GM23338 (cell line): ENCODE results near the gene IFT74. TPM values are rescaled to one million over a fixed set of nuclear protein-coding genes. Genes with fewer than 3 reads are reported as not detected.

Source experiments
- ATAC-seq: fragments of 200-7000 bp; cut with Tn5 transposase; 3 replicates; pipeline ENCODE4 v1.9.1; 2020
- DNase-seq: peaks from one replicate; pipeline ENCODE4 v3.0.0-alpha.2; 2015; ENCODE audit warnings: low spot score
- H2AFZ ChIP-seq: fragments of 200-600 bp; sonication (generic); 2 replicates; pipeline ENCODE4 v1.8.0; 2016; ENCODE audit warnings: antibody characterized with exemption, mild to moderate bottlenecking, moderate library complexity
- H3F3A ChIP-seq: fragments of 200-600 bp; sonication (generic); replicated peaks from 2 replicates; pipeline ENCODE4 v1.8.0; 2017; ENCODE audit warnings: antibody characterized with exemption, mixed run types, low read depth
- H3K27ac ChIP-seq: fragments of 200-600 bp; sonication (generic); 2 replicates; pipeline ENCODE4 v1.6.1; 2016; ENCODE audit warnings: low read depth
- H3K27me3 ChIP-seq: fragments of 200-600 bp; sonication (generic); 2 replicates; pipeline ENCODE4 v1.8.0; 2016; ENCODE audit warnings: mild to moderate bottlenecking, mixed run types, moderate library complexity; ENCODE audit not compliant: insufficient read depth
- H3K36me3 ChIP-seq: fragments of 200-600 bp; sonication (generic); 2 replicates; pipeline ENCODE4 v1.8.0; 2016; ENCODE audit warnings: mild to moderate bottlenecking; ENCODE audit not compliant: insufficient read depth
- H3K4me1 ChIP-seq: fragments of 200-600 bp; sonication (generic); 2 replicates; pipeline ENCODE4 v1.8.0; 2016; ENCODE audit warnings: mild to moderate bottlenecking, moderate library complexity; ENCODE audit not compliant: insufficient read depth
- H3K4me2 ChIP-seq: fragments of 200-600 bp; sonication (generic); 2 replicates; pipeline ENCODE4 v1.7.1; 2017; ENCODE audit warnings: mixed run types
- H3K4me3 ChIP-seq: fragments of 200-600 bp; sonication (generic); 2 replicates; pipeline ENCODE4 v1.6.1; 2016; ENCODE audit warnings: mixed run types
- H3K79me2 ChIP-seq: fragments of 200-600 bp; sonication (generic); replicated peaks from 2 replicates; pipeline ENCODE4 v1.8.0; 2017; ENCODE audit warnings: mild to moderate bottlenecking; ENCODE audit not compliant: insufficient read depth
- H3K9me2 ChIP-seq: fragments of 200-600 bp; sonication (generic); 2 replicates; pipeline ENCODE4 v1.8.0; 2017; ENCODE audit not compliant: insufficient read depth
- H4K20me1 ChIP-seq: fragments of 200-600 bp; sonication (generic); replicated peaks from 2 replicates; pipeline ENCODE4 v1.8.0; 2017; ENCODE audit warnings: mild to moderate bottlenecking; ENCODE audit not compliant: insufficient read depth
- H3K27ac Mint-ChIP-seq: 2 replicates; pipeline ENCODE4 v1.8.0; 2020; ENCODE audit warnings: inconsistent platforms, mild to moderate bottlenecking, moderate library complexity, mixed read lengths
- H3K27me3 Mint-ChIP-seq: 3 replicates; pipeline ENCODE4 v1.8.0; 2022; ENCODE audit warnings: low read depth, mild to moderate bottlenecking, moderate library complexity, mixed read lengths, inconsistent platforms; ENCODE audit not compliant: insufficient read depth, poor library complexity
- H3K36me3 Mint-ChIP-seq: 3 replicates; pipeline ENCODE4 v1.8.0; 2021; ENCODE audit warnings: low read depth, mild to moderate bottlenecking, inconsistent platforms, moderate library complexity, mixed read lengths
- H3K4me1 Mint-ChIP-seq: 3 replicates; pipeline ENCODE4 v1.8.0; 2020; ENCODE audit warnings: mild to moderate bottlenecking, inconsistent platforms, mixed read lengths
- H3K4me3 Mint-ChIP-seq: 3 replicates; pipeline ENCODE4 v1.8.0; 2021; ENCODE audit warnings: moderate library complexity, mild to moderate bottlenecking, inconsistent platforms, mixed read lengths
- H3K9me3 Mint-ChIP-seq: 3 replicates; pipeline ENCODE4 v1.8.0; 2020; ENCODE audit warnings: moderate library complexity, mild to moderate bottlenecking, inconsistent platforms, mixed read lengths
- CREB1 ChIP-seq: fragments of 250-450 bp; sonication (Bioruptor Pico); IDR thresholded peaks from 2 replicates; pipeline ENCODE4 v1.5.0; 2020; ENCODE audit warnings: low read depth, mild to moderate bottlenecking, moderate library complexity
- ETS1 ChIP-seq: IDR thresholded peaks from 2 replicates; pipeline ENCODE4 v1.6.1; 2016; ENCODE audit warnings: antibody characterized with exemption
- EZH2 ChIP-seq: fragments of 200-600 bp; sonication (generic); IDR thresholded peaks from one replicate; pipeline ENCODE4 v1.8.0; 2017; ENCODE audit warnings: antibody characterized with exemption, mild to moderate bottlenecking, low read depth; ENCODE audit not compliant: unreplicated experiment
- EZH2phosphoT487 ChIP-seq: fragments of 200-600 bp; sonication (generic); IDR thresholded peaks from one replicate; pipeline ENCODE4 v1.8.1; 2018; ENCODE audit warnings: antibody characterized with exemption; ENCODE audit not compliant: unreplicated experiment
- JUNB ChIP-seq: IDR thresholded peaks from one replicate; pipeline ENCODE4 v1.6.1; 2016; ENCODE audit warnings: antibody characterized with exemption; ENCODE audit not compliant: unreplicated experiment
- NANOG ChIP-seq: IDR thresholded peaks from 2 replicates; pipeline ENCODE4 v1.6.1; 2016; ENCODE audit warnings: antibody characterized with exemption, borderline replicate concordance
- POLR2AphosphoS5 ChIP-seq: IDR thresholded peaks from 2 replicates; pipeline ENCODE4 v1.6.1; 2016; ENCODE audit warnings: antibody characterized with exemption, low read depth
- ZNF331 ChIP-seq: fragments of 250-450 bp; sonication (Bioruptor Pico); IDR thresholded peaks from 2 replicates; pipeline ENCODE4 v1.5.0; 2020; ENCODE audit warnings: low read depth, mild to moderate bottlenecking, moderate library complexity
- polyA plus RNA-seq: library from polyadenylated mRNA; unstranded; fragments of >200 nt; fragmentation: Nextera tagmentation; extraction: Ambion mirVana; gene quantifications from 2 replicates; pipeline ENCODE4 v1.2.1, GENCODE V29; 2016
- total RNA-seq: library from RNA; depleted of rRNA; stranded (reverse); fragments of >200 nt; shearing (Covaris generic); gene quantifications from 2 replicates; pipeline ENCODE4 v1.2.3, GENCODE V29; 2014
- TF ChIP-seq, protein P1 (sequence below): fragments of 250-450 bp; sonication (Bioruptor Pico); IDR thresholded peaks from 2 replicates; pipeline ENCODE4 v1.5.0; 2020; ENCODE audit warnings: mild to moderate bottlenecking, moderate library complexity
- TF ChIP-seq, protein P2 (sequence below), 2 experiments: fragments of 200-600 bp in 1 of 2; sonication (generic) in 1 of 2; conservative IDR thresholded peaks; 2 replicates each; pipeline versions ENCODE4 v1.5.1 to v1.6.1; 2016 to 2017; ENCODE audit warnings: antibody characterized with exemption in 2 of 2, low read depth in 2 of 2, mild to moderate bottlenecking in 2 of 2, moderate library complexity in 1 of 2

Gene IFT74
- total and polyA plus RNA-seq, 2 experiments from 2014 or later = 14.6 to 30.0 TPM

DNA sequence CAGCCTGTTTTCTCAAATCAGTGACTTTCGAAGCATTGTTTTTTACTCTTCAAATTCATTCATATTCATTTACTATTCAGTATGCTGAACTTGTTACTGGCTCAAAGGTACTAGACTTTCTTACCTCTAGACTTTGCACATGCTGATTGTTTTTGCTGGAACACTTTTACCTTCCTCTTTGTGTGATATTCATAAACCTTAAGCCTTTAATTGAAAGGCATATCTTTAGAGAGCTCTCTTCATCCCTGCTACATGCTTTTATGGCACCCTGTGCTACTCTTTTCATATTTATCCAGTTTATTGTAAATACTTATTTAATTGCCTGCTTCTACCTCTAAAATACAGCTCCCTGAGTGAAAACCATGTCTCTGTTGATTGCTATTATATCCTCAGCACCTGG, 97.9 kb downstream of the IFT74 start:
- Histone ChIP-seq H3K36me3 (no peaks in the 10 kb centered on the region), H3K9me2 (no peaks in the 10 kb centered on the region), H3K4me2 (no peak overlapping the region), H3F3A (no peaks in the 10 kb centered on the region), H2AFZ (no peak overlapping the region), H3K27ac (no peak overlapping the region), H3K79me2 (no peaks in the 10 kb centered on the region), H3K4me1 (no peaks in the 10 kb centered on the region), H3K27me3 (no peaks in the 10 kb centered on the region), H4K20me1 (no peaks in the 10 kb centered on the region), H3K4me3 (no peak overlapping the region)
- Mint-ChIP-seq H3K4me3 (no peak overlapping the region), H3K27me3 (no peaks in the 10 kb centered on the region), H3K27ac (no peak overlapping the region), H3K36me3 (no peaks in the 10 kb centered on the region), H3K9me3 (no peaks in the 10 kb centered on the region), H3K4me1 (no peaks in the 10 kb centered on the region)
- DNase-seq (no peak), ATAC-seq (no peak)
- no peak for TF ChIP-seq CREB1 (CRISPR knock-in tag)
- TF ChIP-seq EZH2phosphoT487 = no peak
- TF ChIP-seq EZH2 = no peak
- TF ChIP-seq NANOG = no peak
- TF ChIP-seq JUNB = no peak

DNA sequence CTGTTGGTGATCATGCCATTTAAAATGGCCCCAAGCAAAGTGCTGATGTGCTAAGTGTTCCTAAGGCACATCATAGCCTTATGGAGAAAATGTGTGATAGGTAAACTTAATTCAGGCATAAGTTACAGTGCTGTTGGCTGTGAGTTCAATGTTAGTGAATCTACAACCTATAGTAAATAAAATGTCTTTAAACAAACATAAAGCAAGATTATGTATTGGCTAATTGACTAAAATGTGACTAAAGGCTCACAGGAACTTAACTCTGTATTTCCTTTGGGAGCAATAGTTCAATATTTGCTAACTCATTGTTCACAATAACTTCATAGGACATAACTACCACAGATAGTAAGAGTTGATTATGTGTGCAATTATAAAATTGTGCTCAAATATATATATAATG, 98.6 kb downstream of the IFT74 start:
- ATAC-seq = no peak
- no peak overlapping the region for H2AFZ ChIP-seq
- TF ChIP-seq NANOG (no peak), ZNF331 (no peak), EZH2 (no peak), EZH2phosphoT487 (no peak), CREB1 (CRISPR knock-in tag) (no peak), JUNB (no peak), POLR2AphosphoS5 (no peak), ETS1 (no peak)
- TF ChIP-seq, protein P1, sequence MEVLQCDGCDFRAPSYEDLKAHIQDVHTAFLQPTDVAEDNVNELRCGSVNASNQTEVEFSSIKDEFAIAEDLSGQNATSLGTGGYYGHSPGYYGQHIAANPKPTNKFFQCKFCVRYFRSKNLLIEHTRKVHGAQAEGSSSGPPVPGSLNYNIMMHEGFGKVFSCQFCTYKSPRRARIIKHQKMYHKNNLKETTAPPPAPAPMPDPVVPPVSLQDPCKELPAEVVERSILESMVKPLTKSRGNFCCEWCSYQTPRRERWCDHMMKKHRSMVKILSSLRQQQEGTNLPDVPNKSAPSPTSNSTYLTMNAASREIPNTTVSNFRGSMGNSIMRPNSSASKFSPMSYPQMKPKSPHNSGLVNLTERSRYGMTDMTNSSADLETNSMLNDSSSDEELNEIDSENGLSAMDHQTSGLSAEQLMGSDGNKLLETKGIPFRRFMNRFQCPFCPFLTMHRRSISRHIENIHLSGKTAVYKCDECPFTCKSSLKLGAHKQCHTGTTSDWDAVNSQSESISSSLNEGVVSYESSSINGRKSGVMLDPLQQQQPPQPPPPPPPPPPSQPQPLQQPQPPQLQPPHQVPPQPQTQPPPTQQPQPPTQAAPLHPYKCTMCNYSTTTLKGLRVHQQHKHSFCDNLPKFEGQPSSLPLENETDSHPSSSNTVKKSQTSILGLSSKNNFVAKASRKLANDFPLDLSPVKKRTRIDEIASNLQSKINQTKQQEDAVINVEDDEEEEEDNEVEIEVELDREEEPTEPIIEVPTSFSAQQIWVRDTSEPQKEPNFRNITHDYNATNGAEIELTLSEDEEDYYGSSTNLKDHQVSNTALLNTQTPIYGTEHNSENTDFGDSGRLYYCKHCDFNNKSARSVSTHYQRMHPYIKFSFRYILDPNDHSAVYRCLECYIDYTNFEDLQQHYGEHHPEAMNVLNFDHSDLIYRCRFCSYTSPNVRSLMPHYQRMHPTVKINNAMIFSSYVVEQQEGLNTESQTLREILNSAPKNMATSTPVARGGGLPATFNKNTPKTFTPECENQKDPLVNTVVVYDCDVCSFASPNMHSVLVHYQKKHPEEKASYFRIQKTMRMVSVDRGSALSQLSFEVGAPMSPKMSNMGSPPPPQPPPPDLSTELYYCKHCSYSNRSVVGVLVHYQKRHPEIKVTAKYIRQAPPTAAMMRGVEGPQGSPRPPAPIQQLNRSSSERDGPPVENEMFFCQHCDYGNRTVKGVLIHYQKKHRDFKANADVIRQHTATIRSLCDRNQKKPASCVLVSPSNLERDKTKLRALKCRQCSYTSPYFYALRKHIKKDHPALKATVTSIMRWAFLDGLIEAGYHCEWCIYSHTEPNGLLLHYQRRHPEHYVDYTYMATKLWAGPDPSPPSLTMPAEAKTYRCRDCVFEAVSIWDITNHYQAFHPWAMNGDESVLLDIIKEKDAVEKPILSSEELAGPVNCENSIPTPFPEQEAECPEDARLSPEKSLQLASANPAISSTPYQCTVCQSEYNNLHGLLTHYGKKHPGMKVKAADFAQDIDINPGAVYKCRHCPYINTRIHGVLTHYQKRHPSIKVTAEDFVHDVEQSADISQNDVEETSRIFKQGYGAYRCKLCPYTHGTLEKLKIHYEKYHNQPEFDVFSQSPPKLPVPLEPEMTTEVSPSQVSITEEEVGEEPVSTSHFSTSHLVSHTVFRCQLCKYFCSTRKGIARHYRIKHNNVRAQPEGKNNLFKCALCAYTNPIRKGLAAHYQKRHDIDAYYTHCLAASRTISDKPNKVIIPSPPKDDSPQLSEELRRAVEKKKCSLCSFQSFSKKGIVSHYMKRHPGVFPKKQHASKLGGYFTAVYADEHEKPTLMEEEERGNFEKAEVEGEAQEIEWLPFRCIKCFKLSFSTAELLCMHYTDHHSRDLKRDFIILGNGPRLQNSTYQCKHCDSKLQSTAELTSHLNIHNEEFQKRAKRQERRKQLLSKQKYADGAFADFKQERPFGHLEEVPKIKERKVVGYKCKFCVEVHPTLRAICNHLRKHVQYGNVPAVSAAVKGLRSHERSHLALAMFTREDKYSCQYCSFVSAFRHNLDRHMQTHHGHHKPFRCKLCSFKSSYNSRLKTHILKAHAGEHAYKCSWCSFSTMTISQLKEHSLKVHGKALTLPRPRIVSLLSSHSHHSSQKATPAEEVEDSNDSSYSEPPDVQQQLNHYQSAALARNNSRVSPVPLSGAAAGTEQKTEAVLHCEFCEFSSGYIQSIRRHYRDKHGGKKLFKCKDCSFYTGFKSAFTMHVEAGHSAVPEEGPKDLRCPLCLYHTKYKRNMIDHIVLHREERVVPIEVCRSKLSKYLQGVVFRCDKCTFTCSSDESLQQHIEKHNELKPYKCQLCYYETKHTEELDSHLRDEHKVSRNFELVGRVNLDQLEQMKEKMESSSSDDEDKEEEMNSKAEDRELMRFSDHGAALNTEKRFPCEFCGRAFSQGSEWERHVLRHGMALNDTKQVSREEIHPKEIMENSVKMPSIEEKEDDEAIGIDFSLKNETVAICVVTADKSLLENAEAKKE = no peak
- TF ChIP-seq, protein P2, sequence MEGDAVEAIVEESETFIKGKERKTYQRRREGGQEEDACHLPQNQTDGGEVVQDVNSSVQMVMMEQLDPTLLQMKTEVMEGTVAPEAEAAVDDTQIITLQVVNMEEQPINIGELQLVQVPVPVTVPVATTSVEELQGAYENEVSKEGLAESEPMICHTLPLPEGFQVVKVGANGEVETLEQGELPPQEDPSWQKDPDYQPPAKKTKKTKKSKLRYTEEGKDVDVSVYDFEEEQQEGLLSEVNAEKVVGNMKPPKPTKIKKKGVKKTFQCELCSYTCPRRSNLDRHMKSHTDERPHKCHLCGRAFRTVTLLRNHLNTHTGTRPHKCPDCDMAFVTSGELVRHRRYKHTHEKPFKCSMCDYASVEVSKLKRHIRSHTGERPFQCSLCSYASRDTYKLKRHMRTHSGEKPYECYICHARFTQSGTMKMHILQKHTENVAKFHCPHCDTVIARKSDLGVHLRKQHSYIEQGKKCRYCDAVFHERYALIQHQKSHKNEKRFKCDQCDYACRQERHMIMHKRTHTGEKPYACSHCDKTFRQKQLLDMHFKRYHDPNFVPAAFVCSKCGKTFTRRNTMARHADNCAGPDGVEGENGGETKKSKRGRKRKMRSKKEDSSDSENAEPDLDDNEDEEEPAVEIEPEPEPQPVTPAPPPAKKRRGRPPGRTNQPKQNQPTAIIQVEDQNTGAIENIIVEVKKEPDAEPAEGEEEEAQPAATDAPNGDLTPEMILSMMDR (conservative IDR thresholded peaks at IDR 0.05; ENCODE audit: low read depth in 2 of 2) = no peak

More for the DNA sequence above, 98.6 kb downstream of the IFT74 start:
- Mint-ChIP-seq H3K4me1 (no peaks in the 10 kb centered on the region), H3K36me3 (no peaks in the 10 kb centered on the region), H3K9me3 (no peaks in the 10 kb centered on the region), H3K27me3 (no peaks in the 10 kb centered on the region), H3K27ac (no peak overlapping the region), H3K4me3 (no peak overlapping the region)
- Histone ChIP-seq H3K9me2 (no peaks in the 10 kb centered on the region), H3K4me2 (no peak overlapping the region), H3K79me2 (no peaks in the 10 kb centered on the region), H3K4me3 (no peak overlapping the region), H3K36me3 (no peaks in the 10 kb centered on the region), H4K20me1 (no peaks in the 10 kb centered on the region), H3K27ac (no peak overlapping the region), H3F3A (no peaks in the 10 kb centered on the region), H3K27me3 (no peaks in the 10 kb centered on the region), H3K4me1 (no peaks in the 10 kb centered on the region)
- no peak for DNase-seq
